ENCODE measurements around the gene ADRA2C.

Gene ADRA2C

GRCh38 chr4:3735196-3735595 is 31.0 kb upstream of the ADRA2C start:
- FAIRE-seq, result no peak

- FAIRE-seq, result no peak
Observed at GRCh38 chr4:3736290-3736689, 29.9 kb upstream of the ADRA2C start.

- FAIRE-seq, result no peak
Observed at GRCh38 chr4:3736806-3737205, 29.4 kb upstream of the ADRA2C start.

- no peak for FAIRE-seq
Observed at GRCh38 chr4:3739577-3739976, 26.6 kb upstream of the ADRA2C start.

- FAIRE-seq, result no peak
Observed at GRCh38 chr4:3740256-3740655, 25.9 kb upstream of the ADRA2C start.

GRCh38 chr4:3741217-3742011 is 24.8 kb upstream of the ADRA2C start:
- FAIRE-seq, result no peak

GRCh38 chr4:3742610-3743009 is 23.6 kb upstream of the ADRA2C start:
- no peak for FAIRE-seq

GRCh38 chr4:3744232-3744631 is 22.0 kb upstream of the ADRA2C start:
- no peak for FAIRE-seq

- no peak for FAIRE-seq
Observed at GRCh38 chr4:3744901-3745300, 21.3 kb upstream of the ADRA2C start.

GRCh38 chr4:3745886-3746656 is 20.1 kb upstream of the ADRA2C start:
- no peak for FAIRE-seq

- FAIRE-seq, result no peak
Observed at GRCh38 chr4:3746701-3747580, 19.2 kb upstream of the ADRA2C start.

GRCh38 chr4:3747581-3747904 is 18.6 kb upstream of the ADRA2C start:
- no peak for FAIRE-seq

GRCh38 chr4:3748136-3748898 is 17.9 kb upstream of the ADRA2C start:
- no peak for FAIRE-seq

- no peak for FAIRE-seq
Observed at GRCh38 chr4:3749081-3749480, 17.1 kb upstream of the ADRA2C start.

- FAIRE-seq, result no peak
Observed at GRCh38 chr4:3750334-3750733, 15.9 kb upstream of the ADRA2C start.

- FAIRE-seq, result no peak
Observed at GRCh38 chr4:3752022-3752421, 14.2 kb upstream of the ADRA2C start.

GRCh38 chr4:3753726-3754412 is 12.3 kb upstream of the ADRA2C start:
- FAIRE-seq, result no peak

GRCh38 chr4:3756343-3757059 is 9.7 kb upstream of the ADRA2C start:
- no peak for FAIRE-seq

- FAIRE-seq, result no peak
Observed at GRCh38 chr4:3759236-3759635, 6.9 kb upstream of the ADRA2C start.

- no peak for FAIRE-seq
Observed at GRCh38 chr4:3760346-3760745, 5.8 kb upstream of the ADRA2C start.

GRCh38 chr4:3760841-3761240 is 5.3 kb upstream of the ADRA2C start:
- FAIRE-seq, result no peak
